H9 (cell line): ENCODE results near the gene MAP3K1. TPM values are rescaled to one million over a fixed set of nuclear protein-coding genes. Genes with fewer than 3 reads are reported as not detected.

ENCODE experiments used
- DNase-seq: peaks from one replicate; pipeline ENCODE4 v3.0.0-alpha.2; 2017
- H2AFZ ChIP-seq: one replicate; pipeline ENCODE4 v1.6.1; 2013; ENCODE audit warnings: mild to moderate bottlenecking, low read length, control low read depth, moderate library complexity
- H2AK5ac ChIP-seq: 2 replicates; pipeline ENCODE4 v1.6.1; 2013; ENCODE audit warnings: low read length, control low read depth, mixed read lengths; ENCODE audit not compliant: insufficient read length
- H2BK120ac ChIP-seq: one replicate; pipeline ENCODE4 v1.6.1; 2013; ENCODE audit warnings: low read depth, mild to moderate bottlenecking, low read length, control low read depth, inconsistent platforms; ENCODE audit not compliant: poor library complexity, severe bottlenecking
- H2BK12ac ChIP-seq: 2 replicates; pipeline ENCODE4 v1.6.1; 2013; ENCODE audit warnings: low read length, control low read depth, mixed read lengths, low read depth; ENCODE audit not compliant: insufficient read length
- H2BK15ac ChIP-seq: 2 replicates; pipeline ENCODE4 v1.6.1; 2013; ENCODE audit warnings: low read depth, low read length, control low read depth
- H2BK20ac ChIP-seq: one replicate; pipeline ENCODE4 v1.6.1; 2013; ENCODE audit warnings: low read depth, mild to moderate bottlenecking, low read length, control low read depth, inconsistent platforms; ENCODE audit not compliant: poor library complexity, severe bottlenecking
- H2BK5ac ChIP-seq: 2 replicates; pipeline ENCODE4 v1.6.1; 2013; ENCODE audit warnings: low read length, control low read depth, mixed read lengths; ENCODE audit not compliant: insufficient read length
- H3K14ac ChIP-seq: 2 replicates; pipeline ENCODE4 v1.6.1; 2013; ENCODE audit warnings: low read length, control low read depth; ENCODE audit not compliant: insufficient read depth
- H3K18ac ChIP-seq: 2 replicates; pipeline ENCODE4 v1.6.1; 2013; ENCODE audit warnings: low read depth, mild to moderate bottlenecking, mixed read lengths, low read length, control low read depth; ENCODE audit not compliant: insufficient read length
- H3K23ac ChIP-seq: 2 replicates; pipeline ENCODE4 v1.6.1; 2013; ENCODE audit warnings: low read length, control low read depth, mixed read lengths, low read depth; ENCODE audit not compliant: insufficient read length
- H3K23me2 ChIP-seq: 2 replicates; pipeline ENCODE4 v1.6.1; 2013; ENCODE audit warnings: low read depth, mild to moderate bottlenecking, mixed read lengths, low read length, control low read depth; ENCODE audit not compliant: insufficient read length, poor library complexity, severe bottlenecking
- H3K27ac ChIP-seq: 2 replicates; pipeline ENCODE4 v1.5.1; 2013; ENCODE audit warnings: low read length, control low read depth, mixed read lengths, low read depth; ENCODE audit not compliant: insufficient read length
- H3K27me3 ChIP-seq: 2 replicates; pipeline ENCODE4 v1.6.1; 2013; ENCODE audit warnings: low read length, control low read depth, inconsistent platforms; ENCODE audit not compliant: insufficient read depth
- H3K4ac ChIP-seq: 2 replicates; pipeline ENCODE4 v1.6.1; 2013; ENCODE audit warnings: low read depth, mild to moderate bottlenecking, control low read depth, inconsistent platforms, low read length, moderate library complexity
- H3K4me1 ChIP-seq: 2 replicates; pipeline ENCODE4 v1.6.1; 2013; ENCODE audit warnings: low read length, control low read depth, inconsistent platforms; ENCODE audit not compliant: insufficient read depth
- H3K4me2 ChIP-seq: 2 replicates; pipeline ENCODE4 v1.6.1; 2013; ENCODE audit warnings: low read length, control low read depth, mixed read lengths; ENCODE audit not compliant: insufficient read length, insufficient read depth
- H3K56ac ChIP-seq: 2 replicates; pipeline ENCODE4 v1.6.1; 2013; ENCODE audit warnings: low read depth, mild to moderate bottlenecking, mixed read lengths, low read length, control low read depth; ENCODE audit not compliant: insufficient read length
- H3K79me1 ChIP-seq: 2 replicates; pipeline ENCODE4 v1.6.1; 2013; ENCODE audit warnings: low read depth, mild to moderate bottlenecking, moderate library complexity, low read length, control low read depth, inconsistent platforms; ENCODE audit not compliant: insufficient read depth, poor library complexity, severe bottlenecking
- H3K79me2 ChIP-seq: 2 replicates; pipeline ENCODE4 v1.6.1; 2013; ENCODE audit warnings: low read length, control low read depth, inconsistent platforms; ENCODE audit not compliant: insufficient read depth
- H3K9ac ChIP-seq: 2 replicates; pipeline ENCODE4 v1.6.1; 2013; ENCODE audit warnings: low read length, control low read depth, mixed read lengths; ENCODE audit not compliant: insufficient read length; ENCODE audit errors: extremely low read depth
- H3K9me3 ChIP-seq: one replicate; pipeline ENCODE4 v1.6.1; 2013; ENCODE audit warnings: low read depth, low read length, inconsistent platforms; ENCODE audit not compliant: control insufficient read depth
- H3T11ph ChIP-seq: one replicate; pipeline ENCODE4 v1.6.1; 2013; ENCODE audit warnings: mild to moderate bottlenecking, low read length, control low read depth, inconsistent platforms
- H4K20me1 ChIP-seq: one replicate; pipeline ENCODE4 v1.6.1; 2013; ENCODE audit not compliant: control insufficient read depth, insufficient read length, insufficient read depth
- H4K5ac ChIP-seq: 2 replicates; pipeline ENCODE4 v1.6.1; 2013; ENCODE audit warnings: low read depth, mild to moderate bottlenecking, mixed read lengths, low read length, control low read depth; ENCODE audit not compliant: insufficient read length
- H4K8ac ChIP-seq: replicated peaks from 2 replicates; pipeline ENCODE4 v1.6.1; 2013; ENCODE audit warnings: low read length, control low read depth, mixed read lengths, low read depth; ENCODE audit not compliant: insufficient read length
- H4K91ac ChIP-seq: 2 replicates; pipeline ENCODE4 v1.6.1; 2013; ENCODE audit warnings: low read depth, mild to moderate bottlenecking, moderate library complexity, mixed read lengths, low read length, control low read depth; ENCODE audit not compliant: insufficient read length
- H3K27ac Mint-ChIP-seq, 3 experiments: 2 replicates in 2 of 3; 3 replicates in 1 of 3; pipeline ENCODE4 v1.8.0; 2020 to 2021; ENCODE audit warnings: mixed read lengths in 3 of 3, mild to moderate bottlenecking in 1 of 3, moderate library complexity in 1 of 3
- H3K27me3 Mint-ChIP-seq: 2 replicates; pipeline ENCODE4 v1.8.0; 2021; ENCODE audit warnings: low read depth, mild to moderate bottlenecking, moderate library complexity, mixed read lengths
- H3K36me3 Mint-ChIP-seq, 3 experiments: 2 replicates in 2 of 3; 3 replicates in 1 of 3; pipeline ENCODE4 v1.8.0; 2020 to 2021; ENCODE audit warnings: low read depth in 3 of 3, mixed read lengths in 3 of 3; ENCODE audit not compliant: insufficient read depth in 1 of 3
- H3K4me1 Mint-ChIP-seq, 2 experiments: 2 replicates each; pipeline ENCODE4 v1.8.0; 2020; ENCODE audit warnings: mixed read lengths in 2 of 2
- H3K4me3 Mint-ChIP-seq, 2 experiments: 2 replicates in 1 of 2; 3 replicates in 1 of 2; pipeline ENCODE4 v1.8.0; 2020 to 2021; ENCODE audit warnings: mild to moderate bottlenecking in 2 of 2, mixed read lengths in 2 of 2, moderate library complexity in 1 of 2
- H3K9me3 Mint-ChIP-seq, 2 experiments: 2 replicates in 1 of 2; 3 replicates in 1 of 2; pipeline ENCODE4 v1.8.0; 2020; ENCODE audit warnings: mild to moderate bottlenecking in 2 of 2, mixed read lengths in 2 of 2, moderate library complexity in 1 of 2
- WGBS: extraction: QIAGEN DNeasy Blood & Tissue Kit; methylation state at CpG from one replicate; pipeline ENCODE4 v1.1.7; 2013; ENCODE audit warnings: missing lambda C conversion rate, low lambda C conversion rate, mixed read lengths; ENCODE audit not compliant: insufficient read length; ENCODE audit errors: extremely low coverage; 5-methylcytosine and 5-hydroxymethylcytosine counted together
- total RNA-seq: library from RNA; stranded (reverse); gene quantifications from 2 replicates; pipeline ENCODE4 v1.2.1, GENCODE V29; 2021
- TF ChIP-seq, protein P1 (sequence below): fragments of 200-600 bp; sonication (generic); conservative IDR thresholded peaks from 3 replicates; pipeline ENCODE4 v1.8.0; 2021; ENCODE audit warnings: antibody characterized with exemption, mild to moderate bottlenecking

The MAP3K1 gene
- total RNA-seq, 1 experiment from 2014 or later, result 11.1 TPM

- no peaks in the 10 kb centered on the region for H3K27me3 ChIP-seq
- H3K4ac ChIP-seq, result no peak overlapping the region
- H4K20me1 ChIP-seq, result no peaks in the 10 kb centered on the region
- no peak overlapping the region for H4K91ac ChIP-seq
- H2AFZ ChIP-seq, result no peak overlapping the region
- H2BK120ac ChIP-seq, result no peak overlapping the region
- no peaks in the 10 kb centered on the region for H3K9me3 ChIP-seq
- H3K27me3 Mint-ChIP-seq, result no peaks in the 10 kb centered on the region
- no peak overlapping the region for H3K27ac Mint-ChIP-seq
- peaks cover 0 to 2% (median 0%) of the 10 kb centered on the region in 3 experiments; a peak in 2 of 7 replicates for H3K36me3 Mint-ChIP-seq
- H3K4me2 ChIP-seq, result no peak overlapping the region
- H3K4me3 Mint-ChIP-seq, result no peak overlapping the region
- no peak for DNase-seq
- no peak overlapping the region for H4K8ac ChIP-seq
- WGBS, result no CpG with 5 or more reads among the region's 4 CpGs
- TF ChIP-seq, protein P1, sequence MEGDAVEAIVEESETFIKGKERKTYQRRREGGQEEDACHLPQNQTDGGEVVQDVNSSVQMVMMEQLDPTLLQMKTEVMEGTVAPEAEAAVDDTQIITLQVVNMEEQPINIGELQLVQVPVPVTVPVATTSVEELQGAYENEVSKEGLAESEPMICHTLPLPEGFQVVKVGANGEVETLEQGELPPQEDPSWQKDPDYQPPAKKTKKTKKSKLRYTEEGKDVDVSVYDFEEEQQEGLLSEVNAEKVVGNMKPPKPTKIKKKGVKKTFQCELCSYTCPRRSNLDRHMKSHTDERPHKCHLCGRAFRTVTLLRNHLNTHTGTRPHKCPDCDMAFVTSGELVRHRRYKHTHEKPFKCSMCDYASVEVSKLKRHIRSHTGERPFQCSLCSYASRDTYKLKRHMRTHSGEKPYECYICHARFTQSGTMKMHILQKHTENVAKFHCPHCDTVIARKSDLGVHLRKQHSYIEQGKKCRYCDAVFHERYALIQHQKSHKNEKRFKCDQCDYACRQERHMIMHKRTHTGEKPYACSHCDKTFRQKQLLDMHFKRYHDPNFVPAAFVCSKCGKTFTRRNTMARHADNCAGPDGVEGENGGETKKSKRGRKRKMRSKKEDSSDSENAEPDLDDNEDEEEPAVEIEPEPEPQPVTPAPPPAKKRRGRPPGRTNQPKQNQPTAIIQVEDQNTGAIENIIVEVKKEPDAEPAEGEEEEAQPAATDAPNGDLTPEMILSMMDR, result no peak
- no peak overlapping the region for H4K5ac ChIP-seq
- no peak overlapping the region for H3T11ph ChIP-seq
- H2BK5ac ChIP-seq, result no peak overlapping the region
- H3K18ac ChIP-seq, result no peak overlapping the region
- H2BK15ac ChIP-seq, result no peak overlapping the region
- no peaks in the 10 kb centered on the region for H3K79me2 ChIP-seq
- H3K14ac ChIP-seq, result no peak overlapping the region
- no peak overlapping the region for H2AK5ac ChIP-seq
- H3K9me3 Mint-ChIP-seq, result no peaks in the 10 kb centered on the region
- no peaks in the 10 kb centered on the region for H3K79me1 ChIP-seq
- no peak overlapping the region for H3K56ac ChIP-seq
- H2BK12ac ChIP-seq, result no peak overlapping the region
- no peaks in the 10 kb centered on the region for H3K4me1 ChIP-seq
- H3K27ac ChIP-seq, result no peak overlapping the region
- no peak overlapping the region for H3K9ac ChIP-seq
- H2BK20ac ChIP-seq, result no peak overlapping the region
- no peak overlapping the region for H3K23ac ChIP-seq
- no peaks in the 10 kb centered on the region for H3K23me2 ChIP-seq
- H3K4me1 Mint-ChIP-seq, result no peaks in the 10 kb centered on the region
These were observed 82.9 kb downstream of the MAP3K1 start for GRCh38 chr5:56898213-56898612.
